Stimulated activated CD4-positive, alpha-beta T cell treated with anti-CD3 and anti-CD28 coated beads, Interleukin-1b, Interleukin-23, amount 100 ng/mL, for 48 hours (primary cell): ENCODE data around the gene METTL25B.
A peak's percentile ranks its signal among the peaks of the same experiment; 100 is the strongest.
"Not testable (repeated sequence)": the region's sequence is repeated elsewhere in the genome, so short reads cannot be mapped to it uniquely, and the experiment has no call there.

Experiments
- DNase-seq: peaks from one replicate; pipeline ENCODE4 v3.0.0-alpha.2; 2020

The METTL25B gene

DNA sequence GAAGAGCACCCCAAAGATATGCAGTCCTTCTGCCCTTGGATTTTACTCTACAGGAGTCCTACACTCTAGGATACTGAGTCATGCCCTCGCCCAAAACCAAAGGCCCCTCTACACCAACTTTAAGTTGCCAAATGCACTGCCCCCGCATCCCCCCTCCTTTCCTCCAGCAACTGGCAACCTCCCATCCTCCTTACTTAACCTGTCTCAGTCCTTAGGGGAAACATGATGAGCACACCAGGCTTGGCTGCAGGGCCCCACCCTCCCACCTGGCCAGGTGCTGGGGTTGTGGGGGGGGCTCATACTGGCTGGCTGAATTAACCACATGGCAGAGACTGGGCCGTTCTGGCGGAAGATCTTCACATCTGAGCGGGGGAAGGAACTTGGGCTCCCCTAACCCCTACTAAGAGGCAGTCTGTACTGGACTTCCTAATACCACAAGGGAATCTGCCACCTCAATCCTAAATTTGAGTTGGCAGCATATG, 22.0 kb downstream of the METTL25B start:
- DNase-seq, result peak; percentile 49

DNA sequence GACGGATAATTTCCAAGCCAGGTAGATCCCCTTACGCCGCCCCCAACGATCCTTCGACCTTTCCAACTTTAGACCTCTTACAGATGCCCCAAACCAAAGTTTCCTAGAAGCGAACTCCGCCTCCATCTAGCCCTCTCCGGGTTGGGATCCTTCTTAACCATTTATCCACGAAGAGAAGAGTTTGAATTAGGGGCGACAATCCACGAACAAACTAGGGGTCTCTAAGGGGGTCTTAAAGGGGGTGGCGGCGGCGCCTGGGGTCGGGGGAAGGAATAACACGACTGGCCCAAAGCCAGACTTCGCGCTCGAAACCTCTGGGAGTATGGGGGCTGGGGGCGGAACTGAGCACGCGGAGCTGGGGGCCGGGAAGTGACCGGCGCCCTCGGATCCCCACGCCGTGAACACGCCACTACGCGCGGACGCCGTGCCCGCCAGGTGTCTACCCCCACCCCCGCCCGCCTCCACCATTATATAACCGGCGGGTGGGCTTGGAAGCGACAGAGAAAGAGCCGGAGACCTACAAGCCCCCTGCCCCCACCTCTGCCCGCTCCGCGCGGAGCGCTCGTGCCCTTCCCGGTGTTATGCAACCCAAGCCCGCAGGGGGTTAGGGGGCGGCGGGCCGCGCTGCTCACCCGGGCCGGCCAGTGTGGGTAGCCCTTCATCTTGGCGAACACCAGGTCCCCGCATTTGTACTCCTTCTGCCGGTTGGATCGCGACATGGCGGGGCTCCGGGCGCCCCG, 22.6 kb downstream of the METTL25B start:
- peak; percentile 36 for DNase-seq

DNA sequence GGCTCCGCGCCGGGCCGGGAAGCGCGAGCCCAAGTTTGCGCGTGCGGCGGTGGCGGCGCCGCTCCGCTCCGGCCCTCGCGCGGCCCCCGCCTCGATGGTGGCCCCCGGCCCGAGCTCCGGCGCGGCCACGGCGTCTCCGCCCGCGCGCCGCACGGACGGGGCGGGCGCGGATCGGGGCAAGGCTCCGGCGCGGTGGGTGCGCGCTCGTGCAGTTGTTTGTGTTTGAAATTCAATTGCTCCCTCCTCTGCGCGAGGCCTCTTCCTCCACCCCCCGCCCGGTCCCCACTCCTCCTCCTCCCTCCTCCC, 23.1 kb downstream of the METTL25B start, which contains the start of gene HDGF:
Gene HDGF, minus strand, starts transcription at position 225 of the 306 bp plus-strand sequence. CDS start 246 bp downstream, outside the sequence.
- DNase-seq, result no peak

DNA sequence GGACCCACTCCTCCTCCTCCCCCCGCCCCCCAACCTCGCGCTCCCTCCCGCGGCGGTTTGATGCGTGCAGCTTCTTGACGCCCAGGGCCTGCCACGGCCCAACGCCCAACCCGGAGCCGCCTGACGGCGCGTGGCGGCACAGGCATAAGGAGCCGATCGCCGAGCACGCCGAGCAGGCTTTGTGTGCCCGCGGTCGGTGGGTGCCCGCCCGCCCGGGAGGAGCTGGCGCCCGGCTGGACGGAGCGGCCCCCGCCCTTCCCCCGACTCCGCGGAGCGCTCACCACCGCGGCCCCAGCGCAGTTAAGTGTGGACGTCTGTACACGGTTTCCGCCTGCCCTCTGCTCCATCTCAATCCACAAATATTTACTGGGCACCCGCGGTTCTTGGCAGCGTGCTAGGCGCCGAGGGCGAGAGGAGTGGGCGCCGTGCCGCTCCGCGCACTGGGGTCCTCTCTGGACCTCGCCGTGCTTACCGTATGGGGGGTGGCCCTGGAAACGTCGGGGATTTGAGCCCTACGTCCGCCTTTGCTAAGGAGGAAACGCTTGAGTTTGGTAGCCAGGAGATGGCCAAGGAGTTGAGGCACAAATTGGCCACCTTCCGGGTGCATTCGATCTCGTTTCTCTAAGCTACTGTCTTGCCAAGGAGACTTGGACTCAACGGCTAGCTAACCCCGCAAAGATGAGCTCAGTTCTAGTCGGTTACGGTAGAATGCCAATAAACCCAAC, 23.6 kb downstream of the METTL25B start:
- peak; percentile 98 for DNase-seq

DNA sequence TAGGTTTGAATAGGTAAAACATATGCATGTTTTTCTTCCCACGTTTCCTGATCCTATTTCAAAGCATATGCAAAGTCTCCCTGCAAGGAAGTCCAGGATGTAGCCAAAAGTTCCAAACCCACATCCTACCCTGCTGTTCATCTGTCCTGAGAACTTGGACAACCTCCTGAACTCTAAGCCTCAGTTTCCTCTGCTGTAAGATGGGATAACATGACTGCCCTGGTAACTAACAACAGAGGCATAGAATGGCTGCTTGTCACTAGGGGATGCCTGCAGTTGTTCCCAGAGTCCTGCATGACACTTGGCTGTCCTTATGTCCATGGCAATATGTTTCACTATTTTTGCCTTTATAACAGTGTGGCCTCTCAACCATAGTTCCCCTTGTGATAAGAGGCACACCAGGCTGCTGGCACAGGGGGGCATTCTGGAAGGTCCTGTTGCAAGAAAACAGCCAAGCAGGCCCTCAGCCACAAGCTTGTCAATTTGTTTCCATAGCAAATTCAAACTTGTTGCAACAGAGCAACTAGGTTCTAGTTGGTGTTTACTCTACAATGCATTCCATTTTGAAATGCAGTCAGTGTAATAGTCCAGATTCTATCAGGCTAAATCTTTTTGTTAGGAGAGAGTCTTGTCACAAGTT, 24.7 kb downstream of the METTL25B start:
- no peak for DNase-seq

DNA sequence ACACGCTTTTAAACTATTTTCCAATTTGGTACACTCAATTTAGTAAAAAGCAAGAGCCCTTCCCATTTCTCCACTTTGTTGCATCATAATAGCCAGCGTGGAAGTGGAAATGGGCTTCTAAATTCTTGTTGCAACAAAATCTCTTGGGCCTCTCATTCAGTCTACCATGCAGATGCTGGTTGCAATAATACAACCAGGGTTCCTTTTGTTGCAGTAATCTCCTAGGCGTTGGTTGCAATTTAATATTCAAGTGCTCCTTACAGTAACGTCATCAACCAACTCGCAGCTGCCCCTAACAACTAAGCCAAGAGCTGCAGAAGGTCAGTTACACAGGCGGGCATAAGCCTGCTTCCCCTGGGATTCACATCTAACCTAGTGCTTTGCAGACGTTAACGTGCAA, 25.9 kb downstream of the METTL25B start:
- DNase-seq, result no peak

DNA sequence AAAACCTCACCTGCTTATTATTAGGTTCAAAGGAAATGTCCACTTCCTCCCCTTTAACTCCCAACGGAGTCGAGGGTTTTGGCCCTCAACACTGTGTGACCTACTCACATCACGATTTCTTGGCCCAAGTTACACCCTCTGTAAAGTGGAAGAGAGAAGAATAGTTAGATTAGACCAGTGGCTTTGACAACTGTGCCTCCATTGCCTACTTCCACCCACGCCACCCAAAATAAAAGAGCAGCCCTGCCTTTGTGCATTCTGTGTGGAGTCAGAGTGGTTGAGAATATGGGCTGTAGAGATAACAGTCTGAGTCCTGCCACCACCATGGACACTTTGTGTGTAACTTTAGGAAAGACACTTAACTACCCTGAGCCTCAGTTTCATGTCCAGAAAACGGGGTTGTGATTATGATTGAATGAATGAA, 27.3 kb downstream of the METTL25B start:
- DNase-seq, result no peak

DNA sequence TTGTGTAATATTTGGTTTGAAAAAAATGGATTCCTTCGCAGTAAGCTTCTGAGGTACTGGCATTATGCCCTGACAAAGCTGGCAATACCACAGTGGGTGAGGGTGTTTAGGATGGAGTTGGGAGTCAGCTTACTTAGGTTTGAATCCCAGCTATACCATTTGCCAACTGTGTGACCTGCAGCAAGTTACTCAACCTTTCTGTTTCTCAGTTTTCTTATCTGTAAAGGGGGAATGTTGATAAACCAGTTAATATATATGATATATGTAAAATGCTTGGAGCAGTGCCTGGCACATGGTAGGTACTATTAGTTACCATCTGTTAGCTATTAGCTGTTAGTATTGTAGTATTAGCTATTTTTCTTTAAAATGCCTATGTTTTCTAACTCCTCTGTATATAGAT, 28.1 kb downstream of the METTL25B start:
- no peak for DNase-seq

DNA sequence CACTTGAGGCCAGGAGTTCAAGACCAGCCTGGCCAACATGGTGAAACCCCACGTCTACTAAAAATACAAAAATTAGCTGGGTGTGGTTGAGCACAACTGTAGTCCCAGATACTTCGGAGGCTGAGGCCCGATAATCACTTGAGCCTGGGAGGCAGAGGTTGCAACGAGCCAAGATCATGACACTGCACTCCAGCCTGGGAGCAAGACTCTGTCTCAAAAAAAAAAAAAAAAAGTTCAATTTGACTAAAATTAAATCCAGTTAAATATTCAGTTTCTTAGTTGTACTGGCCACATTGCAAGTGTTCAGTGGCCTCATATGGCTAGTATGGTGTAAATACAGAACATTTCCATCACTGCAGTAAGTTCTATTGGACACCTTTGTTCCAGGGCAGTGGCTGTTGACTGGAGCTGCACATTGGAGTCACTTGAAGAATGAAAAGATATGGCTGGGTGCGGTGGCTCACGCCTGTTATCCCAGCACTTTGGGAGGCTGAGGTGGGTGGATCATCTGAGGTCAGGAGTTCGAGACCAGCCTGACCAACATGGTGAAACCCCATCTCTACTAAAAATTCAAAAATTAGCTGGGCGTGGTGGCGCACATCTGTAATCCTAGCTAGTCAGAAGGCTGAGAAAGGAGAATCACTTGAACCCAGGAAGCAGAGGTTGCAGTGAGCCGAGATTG, 29.4 kb downstream of the METTL25B start:
- DNase-seq, result not testable (repeated sequence)

DNA sequence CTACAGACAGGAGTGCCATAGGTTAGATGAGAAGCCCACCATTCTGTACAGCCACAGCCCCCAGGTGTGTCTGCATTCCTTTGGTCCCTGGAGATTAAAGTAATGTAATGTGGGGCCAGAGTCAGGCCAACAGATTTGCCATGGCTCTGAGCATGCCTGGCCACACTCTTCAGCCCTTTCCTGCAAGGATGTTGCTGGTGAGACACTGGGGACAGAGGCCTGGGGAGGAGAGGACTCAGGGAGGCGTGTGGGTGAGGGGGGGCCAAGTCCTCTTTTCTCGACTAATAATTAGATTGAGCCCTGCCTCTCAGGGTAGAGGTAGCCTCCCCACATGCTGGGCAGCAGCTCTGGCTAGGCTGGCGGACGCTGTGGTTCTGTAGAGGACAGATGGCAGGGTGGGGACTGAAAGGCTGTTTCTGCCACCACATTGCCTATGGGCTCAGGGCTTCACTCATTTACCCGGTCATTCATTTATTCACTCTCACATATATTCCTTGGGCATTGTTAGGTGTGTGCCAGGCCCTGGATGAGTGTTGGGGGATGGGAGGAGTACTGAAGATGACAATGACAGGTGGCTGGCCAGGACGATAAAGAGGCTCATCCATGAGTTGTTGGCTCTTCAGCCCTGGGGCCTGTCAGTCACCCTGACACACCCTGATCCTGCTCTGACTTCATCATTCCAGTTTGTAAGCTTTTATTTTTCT, 32.0 kb downstream of the METTL25B start:
- DNase-seq, result no peak

DNA sequence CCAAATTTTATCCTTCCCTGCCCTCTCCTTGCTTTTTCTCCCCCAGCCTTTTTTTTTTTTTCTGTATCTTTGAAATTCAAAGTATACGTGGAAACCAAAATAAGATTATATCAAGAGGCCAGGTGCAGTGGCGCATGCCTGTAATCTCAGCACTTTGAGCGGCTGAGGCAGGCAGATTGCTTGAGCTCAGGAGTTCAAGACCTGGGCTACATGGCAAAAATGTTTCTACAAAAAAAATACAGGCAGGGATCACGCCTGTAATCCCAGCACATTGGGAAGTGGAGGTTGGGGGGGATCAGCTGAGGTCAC, 32.5 kb downstream of the METTL25B start:
- no peak for DNase-seq

DNA sequence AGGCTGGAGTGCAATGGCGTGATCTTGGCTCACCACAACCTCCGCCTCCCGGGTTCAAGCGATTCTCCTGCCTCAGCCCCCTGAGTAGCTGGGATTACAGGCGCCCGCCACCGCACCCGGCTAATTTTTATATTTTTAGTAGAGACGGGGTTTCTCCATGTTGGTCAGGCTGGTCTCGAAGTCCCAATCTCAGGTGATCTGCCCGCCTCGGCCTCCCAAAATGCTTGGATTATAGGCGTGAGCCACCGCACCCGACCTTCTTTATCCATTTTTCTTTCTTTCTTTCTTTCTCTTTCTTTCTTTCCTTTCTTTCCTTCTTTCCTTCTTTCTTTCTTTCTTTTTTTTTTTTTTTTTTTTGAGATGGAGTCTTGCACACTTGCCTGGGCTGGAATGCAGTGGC, 36.9 kb downstream of the METTL25B start:
- not testable (repeated sequence) for DNase-seq

DNA sequence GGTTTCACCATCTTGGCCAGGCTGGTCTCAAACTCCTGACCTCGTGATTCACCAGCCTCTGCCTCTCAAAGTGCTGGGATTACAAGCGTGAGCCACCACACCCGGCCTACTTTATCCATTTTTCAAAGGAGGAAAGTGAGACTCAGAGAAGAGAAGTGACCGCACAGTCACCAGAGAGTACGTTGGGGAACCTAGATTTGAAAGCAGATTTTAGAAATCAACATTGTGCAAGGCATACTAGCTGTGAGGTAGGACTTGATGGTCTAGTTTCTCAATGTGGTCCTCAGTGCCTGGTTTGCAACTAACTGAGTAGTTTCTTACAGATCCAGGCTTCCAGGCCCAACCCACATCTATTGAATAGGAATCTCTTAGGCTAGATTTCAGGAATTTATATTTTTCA, 37.4 kb downstream of the METTL25B start:
- DNase-seq, result no peak

DNA sequence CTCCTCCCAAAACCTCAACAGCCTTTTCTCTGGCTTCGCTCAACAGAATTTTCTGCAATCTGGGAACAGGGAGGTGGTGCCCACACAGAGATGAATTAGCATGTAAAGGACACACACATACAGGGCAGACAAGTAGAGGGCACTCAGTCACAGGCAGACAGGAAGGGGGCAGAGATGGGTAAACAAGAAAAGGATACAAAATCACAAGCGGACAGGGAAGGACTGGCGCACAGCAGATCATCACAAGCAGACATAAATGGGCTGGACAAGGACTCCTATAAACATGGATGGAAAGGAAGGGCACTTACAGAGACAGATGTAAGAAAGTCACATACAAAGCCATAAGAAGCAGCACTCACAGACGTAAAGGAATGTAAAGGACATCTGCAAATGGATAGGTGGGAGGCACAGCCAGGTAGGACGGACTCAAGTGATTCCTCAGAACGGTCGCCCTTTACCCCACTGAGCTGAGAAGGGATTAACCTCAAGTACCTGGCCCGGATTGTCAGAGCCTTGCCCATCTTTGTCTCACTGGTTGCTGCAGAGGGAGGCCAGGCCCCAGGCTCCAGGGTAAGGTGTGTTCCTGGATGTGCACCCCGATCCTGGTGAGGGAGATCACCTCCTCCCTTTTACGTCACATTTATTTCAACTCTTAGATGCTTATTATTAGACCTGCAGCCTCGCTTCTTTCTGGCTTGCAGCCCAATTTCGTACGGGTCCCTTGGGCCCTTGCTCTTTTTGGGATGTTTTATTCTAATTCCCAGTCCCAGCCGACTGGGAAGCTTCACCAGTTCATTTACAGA, 38.2 kb downstream of the METTL25B start:
- DNase-seq, result no peak

DNA sequence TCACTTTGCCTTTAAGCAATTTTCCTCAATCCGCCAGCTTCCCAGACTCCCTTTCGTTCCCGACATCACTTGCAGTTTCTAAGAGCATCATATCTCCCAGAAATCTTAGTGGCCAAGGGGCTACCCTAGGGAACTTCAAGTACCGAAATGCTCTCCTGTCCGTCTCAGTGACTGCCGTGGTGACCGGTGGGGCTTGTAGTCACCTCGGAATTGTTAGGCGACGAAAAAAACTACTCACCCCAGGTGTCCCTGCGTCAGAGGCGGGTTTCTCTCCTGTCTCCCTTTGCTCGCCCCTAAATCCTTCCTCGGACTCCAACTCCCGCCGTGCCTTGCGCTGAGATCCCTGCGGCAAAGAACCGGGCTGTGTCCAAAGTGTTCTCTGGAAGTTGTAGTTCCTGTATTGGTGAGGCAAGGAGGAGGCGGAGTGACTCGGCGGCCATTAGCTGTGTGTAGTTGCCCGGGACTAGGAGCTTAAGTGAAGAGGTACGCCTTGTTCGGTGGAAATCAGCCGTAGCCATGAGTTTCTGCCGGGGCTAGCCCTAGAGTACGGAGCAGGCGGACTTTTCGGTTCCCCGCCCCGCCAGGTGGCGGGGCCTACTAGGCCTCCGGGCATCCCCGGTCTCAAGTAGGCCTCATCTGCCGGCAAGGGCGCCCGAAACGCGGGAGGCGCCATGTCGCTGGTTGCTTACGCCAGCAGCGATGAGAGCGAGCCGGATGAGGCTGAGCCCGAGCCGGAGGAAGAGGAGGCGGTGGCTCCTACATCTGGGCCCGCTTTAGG, 39.0 kb downstream of the METTL25B start, which contains the start of gene PRCC:
Gene PRCC, plus strand, starts transcription at position 435 of the 778 bp plus-strand sequence. Its CDS starts 237 bp downstream, at position 672.
- DNase-seq, result peak; percentile 99

DNA sequence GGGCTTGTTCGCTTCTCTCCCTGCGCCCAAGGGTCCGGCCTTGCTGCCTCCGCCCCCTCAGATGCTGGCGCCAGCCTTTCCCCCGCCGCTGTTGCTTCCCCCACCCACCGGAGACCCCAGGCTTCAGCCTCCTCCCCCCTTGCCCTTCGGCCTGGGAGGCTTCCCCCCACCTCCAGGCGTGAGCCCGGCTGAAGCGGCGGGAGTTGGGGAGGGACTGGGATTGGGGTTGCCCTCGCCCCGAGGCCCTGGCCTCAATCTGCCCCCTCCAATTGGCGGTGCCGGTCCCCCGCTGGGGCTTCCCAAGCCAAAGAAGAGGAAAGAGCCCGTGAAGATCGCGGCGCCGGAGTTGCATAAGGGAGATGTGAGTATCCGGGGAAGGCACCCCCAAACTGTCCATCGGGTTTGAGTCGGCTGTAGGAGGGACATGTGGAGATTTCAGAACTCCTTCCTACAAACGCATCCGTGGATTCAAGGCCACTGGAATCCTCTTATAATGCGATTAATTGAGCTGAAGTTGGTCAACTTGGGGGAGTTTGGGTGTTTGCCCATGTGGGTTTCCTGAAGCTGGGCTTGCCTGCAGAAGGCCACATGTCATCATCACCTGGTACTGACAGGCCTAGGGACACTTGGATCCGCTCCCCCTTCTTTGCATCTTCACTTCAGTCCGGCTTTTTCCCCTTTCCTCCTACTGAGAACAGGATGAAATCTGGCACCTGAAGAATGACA, 39.8 kb downstream of the METTL25B start:
- DNase-seq, result peak; percentile 26

DNA sequence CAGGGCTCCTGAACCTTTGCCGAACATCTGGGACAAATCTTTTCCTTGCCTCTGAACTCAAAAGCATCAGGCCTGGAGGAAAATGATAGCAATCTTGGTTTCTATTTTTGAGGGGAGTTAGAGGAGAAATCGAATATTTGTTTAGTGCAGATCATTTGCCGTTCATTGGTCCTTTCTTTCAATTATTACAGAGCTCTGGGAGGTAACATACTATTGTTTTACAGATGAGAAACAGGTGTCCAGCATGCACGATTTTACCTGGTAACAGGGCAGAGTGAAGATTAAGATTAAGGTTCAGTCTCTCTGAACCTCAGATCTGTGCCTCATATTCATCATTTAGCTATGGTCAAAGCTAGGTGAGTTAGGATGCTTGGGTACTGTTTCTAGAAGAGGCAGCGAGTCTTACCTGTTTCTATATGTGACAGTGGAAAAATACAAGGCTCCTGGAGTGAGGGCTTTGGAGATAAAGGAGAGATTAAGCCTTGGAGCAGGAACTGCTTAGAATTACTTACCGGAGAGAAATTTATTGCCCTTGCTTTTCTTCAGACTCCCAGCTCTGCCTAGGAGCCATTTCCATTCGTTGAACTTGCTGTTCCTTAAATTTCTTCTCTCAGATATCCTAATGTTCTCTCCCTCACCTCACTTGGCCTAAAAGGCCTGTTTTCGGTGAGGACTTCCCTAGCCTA, 40.5 kb downstream of the METTL25B start:
- DNase-seq, result no peak

DNA sequence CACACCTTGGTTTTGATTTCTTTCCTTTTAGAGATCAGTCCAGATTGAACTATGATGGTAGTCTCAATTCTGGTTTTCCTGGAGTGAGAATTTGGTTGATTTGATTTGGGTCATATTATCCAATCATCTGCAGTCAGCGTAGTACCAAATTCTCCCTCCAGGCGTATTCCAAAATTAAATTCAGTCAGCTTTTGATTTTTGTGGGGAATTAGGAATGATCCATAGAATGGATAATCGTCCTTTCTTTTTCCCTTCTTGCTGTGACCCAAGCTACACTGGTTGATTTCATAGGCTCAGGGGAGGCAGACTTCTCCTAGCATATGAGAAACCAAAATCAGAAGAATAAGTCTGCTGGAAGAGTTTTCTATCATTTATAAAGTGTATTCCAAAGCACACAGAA, 44.0 kb downstream of the METTL25B start:
- no peak for DNase-seq

DNA sequence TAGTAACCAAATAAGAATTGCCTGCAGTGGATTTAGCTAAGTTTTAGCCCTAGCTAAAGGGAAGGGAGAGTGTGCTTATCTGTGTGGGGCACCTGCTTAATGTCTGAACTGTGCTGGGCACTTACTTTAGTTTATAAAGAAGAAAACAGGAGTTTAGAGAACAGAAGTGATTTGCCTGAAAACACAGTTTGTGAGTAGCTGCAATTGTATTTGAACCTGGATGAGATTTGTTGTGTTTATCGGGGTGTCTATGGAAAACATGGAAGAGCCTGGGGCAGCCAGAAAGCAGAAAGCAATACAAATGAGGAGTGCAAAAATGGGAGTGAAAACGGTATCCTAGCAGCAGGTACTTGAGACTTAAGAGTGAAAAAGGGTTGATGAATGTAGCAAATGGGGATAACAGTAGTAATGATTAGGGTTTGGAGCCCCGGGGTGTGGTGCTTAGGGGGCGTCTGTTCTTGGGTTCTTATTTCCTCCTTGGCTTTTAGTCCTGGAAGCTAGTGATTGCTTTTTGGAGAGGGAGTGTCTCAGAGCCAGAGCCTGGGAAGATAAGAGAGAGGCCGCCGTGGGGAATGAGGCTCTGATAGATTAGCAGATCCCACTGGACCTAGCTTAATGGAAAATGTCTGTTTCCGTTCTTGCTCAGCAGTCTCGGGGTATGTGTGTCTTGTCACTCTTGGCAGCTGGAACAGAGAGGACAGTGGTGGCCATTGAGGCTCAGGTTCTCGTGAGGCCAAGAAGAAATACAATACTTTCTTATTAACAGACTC, 44.6 kb downstream of the METTL25B start:
- DNase-seq, result no peak
